ENCODE measurements around the gene FOXC1.

Gene FOXC1

GRCh38 chr6:1612974-1613306 lies 3.2 kb downstream of the FOXC1 start:
- no peak for DNase-seq

GRCh38 chr6:1613346-1613687 lies 3.6 kb downstream of the FOXC1 start:
- DNase-seq: no peak

- no peak for DNase-seq
Measured at GRCh38 chr6:1613688-1614447, 4.2 kb downstream of the FOXC1 start.

- no peak for DNase-seq
Measured at GRCh38 chr6:1614448-1615150, 4.9 kb downstream of the FOXC1 start.

- DNase-seq: no peak
Measured at GRCh38 chr6:1615151-1615852, 5.6 kb downstream of the FOXC1 start.

- no peak for DNase-seq
Measured at GRCh38 chr6:1615853-1616420, 6.2 kb downstream of the FOXC1 start.

GRCh38 chr6:1616701-1617463 lies 7.2 kb downstream of the FOXC1 start:
- DNase-seq: no peak

- no peak for DNase-seq
Measured at GRCh38 chr6:1617466-1618310, 8.0 kb downstream of the FOXC1 start.

- no peak for DNase-seq
Measured at GRCh38 chr6:1618311-1619097, 8.8 kb downstream of the FOXC1 start.

GRCh38 chr6:1619098-1619672 lies 9.5 kb downstream of the FOXC1 start:
- DNase-seq: no peak

- DNase-seq: no peak
Measured at GRCh38 chr6:1619673-1620503, 10.2 kb downstream of the FOXC1 start.

GRCh38 chr6:1620504-1621069 lies 10.9 kb downstream of the FOXC1 start:
- no peak for DNase-seq

GRCh38 chr6:1621070-1621701 lies 11.5 kb downstream of the FOXC1 start:
- DNase-seq: no peak

GRCh38 chr6:1622220-1622850 lies 12.6 kb downstream of the FOXC1 start:
- DNase-seq: no peak

- no peak for DNase-seq
Measured at GRCh38 chr6:1622851-1623768, 13.4 kb downstream of the FOXC1 start.

- no peak for DNase-seq
Measured at GRCh38 chr6:1623769-1624057, 14.0 kb downstream of the FOXC1 start.

- DNase-seq: no peak
Measured at GRCh38 chr6:1624058-1624850, 14.5 kb downstream of the FOXC1 start.

Measured in activated gamma-delta T cell (primary cell).